HG03095 (cell line): Measurements from ENCODE around the gene AKAP9.
"Not testable (repeated sequence)": the region's sequence is repeated elsewhere in the genome, so short reads cannot be mapped to it uniquely, and the experiment has no call there.

Experiments used
- ATAC-seq: cut with Tn5 transposase; IDR thresholded peaks from one replicate; pipeline ENCODE4 v1.9.1; 2021; ENCODE audit warnings: moderate library complexity; ENCODE audit not compliant: unreplicated experiment

Gene AKAP9

DNA sequence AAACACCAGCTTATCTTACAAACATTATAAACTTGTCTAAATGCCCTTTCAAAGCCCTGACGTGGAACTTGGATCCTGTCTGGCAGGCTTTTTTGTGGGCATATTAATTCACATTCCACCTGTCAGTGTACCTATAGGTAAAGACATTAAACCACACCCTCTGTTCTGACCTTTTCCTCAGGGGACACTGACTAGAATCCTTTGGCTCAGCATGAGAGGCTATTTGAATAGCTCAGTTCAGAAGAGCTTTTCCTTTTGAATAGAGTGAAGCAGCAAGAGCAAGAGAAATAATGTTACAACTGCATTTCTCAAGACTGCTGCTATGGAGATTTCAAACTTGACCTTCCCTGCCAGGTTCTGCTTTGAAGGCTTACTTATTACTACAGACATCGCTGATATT is 116.7 kb downstream of the AKAP9 start:
- no peak for ATAC-seq

DNA sequence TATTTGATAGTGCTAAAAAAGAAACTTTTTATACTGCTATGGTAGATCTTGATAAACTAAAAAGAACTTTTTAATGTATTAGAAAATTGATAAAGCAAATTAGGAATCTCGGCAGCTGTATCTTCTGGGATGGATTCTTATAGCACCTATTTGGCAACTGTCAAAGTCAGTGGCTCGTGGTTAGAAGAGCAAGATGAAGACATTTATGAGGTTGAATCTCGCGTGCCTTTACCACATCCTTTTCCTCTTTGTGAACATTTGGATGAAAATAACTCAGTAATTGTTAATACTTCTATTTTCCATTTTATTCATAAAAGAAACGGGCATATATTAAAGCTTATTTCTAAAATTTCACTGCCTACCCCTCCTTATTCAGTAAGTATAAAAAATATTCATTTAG is 117.4 kb downstream of the AKAP9 start:
- ATAC-seq: no peak

DNA sequence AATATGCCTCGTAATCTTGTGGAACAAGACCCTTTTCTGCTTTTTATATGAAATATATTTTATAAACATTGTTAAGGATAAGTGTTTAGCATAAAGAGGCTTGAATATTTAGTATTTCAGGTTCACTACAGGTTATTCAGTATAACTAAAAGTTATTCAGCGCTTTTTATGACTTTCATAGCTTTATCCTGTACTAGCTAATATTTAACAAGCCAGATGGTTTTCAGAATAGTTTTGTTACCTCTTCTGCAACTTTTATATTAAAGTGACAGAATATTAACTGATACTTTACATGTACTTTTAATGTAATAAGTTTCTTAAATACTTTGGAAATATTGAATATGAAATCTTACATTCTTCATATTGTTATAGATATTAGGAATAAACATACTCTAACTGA is 118.2 kb downstream of the AKAP9 start:
- no peak for ATAC-seq

DNA sequence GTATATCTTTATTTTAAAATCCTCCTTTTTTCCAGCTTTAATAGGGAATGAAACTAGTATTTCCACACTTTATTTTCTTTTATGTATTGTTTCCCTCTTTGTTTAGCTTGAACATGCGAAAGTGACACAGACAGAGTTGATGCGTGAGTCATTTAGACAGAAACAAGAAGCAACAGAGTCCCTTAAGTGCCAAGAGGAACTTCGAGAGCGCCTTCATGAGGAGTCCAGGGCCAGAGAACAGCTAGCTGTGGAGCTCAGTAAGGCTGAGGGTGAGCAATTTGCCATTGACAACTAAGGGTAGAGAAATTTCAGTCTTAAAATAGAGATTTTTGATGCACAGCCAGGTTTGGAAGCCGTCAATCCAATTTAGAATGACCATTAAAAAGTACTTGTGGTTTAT is 120.5 kb downstream of the AKAP9 start:
- no peak for ATAC-seq

DNA sequence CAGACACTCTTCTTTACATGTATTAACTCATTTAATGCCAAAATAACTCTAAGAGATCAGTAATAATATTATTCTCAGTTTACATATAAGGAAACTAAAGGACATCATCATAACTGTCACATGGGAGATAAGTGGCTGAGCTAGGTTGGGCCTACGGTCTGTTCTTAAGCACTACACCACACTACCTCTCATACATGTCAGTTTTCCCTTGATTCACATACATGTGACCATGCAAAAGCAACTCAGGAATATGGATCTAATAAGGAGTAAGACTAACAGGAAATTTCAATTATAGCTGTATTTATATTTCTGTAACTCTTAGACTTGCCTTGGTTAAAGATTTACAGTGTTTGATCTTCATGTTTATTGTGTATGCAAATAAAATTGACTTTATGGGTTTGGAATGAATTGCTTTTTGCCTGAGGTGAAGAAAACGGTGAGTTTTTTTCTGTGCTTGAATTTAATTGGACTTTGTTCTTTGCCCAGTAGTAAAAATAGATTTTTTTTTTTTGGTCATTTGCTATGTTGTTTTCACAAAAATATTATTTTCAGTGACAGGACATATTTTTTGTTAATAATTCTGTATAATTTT is 123.9 kb downstream of the AKAP9 start:
- no peak for ATAC-seq

DNA sequence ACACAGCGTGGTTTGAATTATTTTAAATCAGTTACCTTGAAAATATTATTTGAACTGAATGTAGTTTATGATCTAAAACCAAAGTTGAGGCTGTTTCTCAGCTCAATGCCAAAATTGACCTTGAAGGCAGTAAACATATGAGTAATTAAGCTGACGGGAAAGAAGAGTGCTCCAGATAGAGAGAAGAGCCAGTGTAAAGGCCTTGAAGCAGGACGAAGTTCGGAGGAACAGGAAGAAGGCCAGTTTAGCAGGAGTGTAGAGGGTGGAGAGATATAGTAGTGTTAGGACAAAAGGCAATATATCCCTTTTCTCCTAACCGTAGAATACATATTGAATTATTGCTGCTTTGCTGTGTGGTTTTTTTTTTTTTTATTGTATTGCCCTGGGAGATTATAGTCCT is 130.4 kb downstream of the AKAP9 start:
- ATAC-seq: no peak

DNA sequence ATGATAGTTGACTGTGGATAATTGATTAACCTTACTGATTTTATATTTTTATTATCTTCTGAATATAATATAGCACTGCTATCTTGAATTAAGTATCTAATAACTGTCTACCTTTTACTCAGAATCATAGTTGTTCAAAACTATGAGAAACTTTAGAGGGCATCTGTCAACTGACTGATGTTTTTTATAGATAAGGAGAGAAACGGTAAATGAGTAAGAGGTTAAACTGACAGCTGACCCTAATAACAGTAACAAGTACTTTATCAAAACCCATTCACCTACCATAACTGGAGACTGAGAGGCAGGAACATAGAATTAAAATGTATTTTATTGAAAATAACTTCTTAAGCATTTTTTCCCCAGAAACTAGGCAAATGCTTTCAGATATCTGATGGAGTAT is 131.5 kb downstream of the AKAP9 start:
- ATAC-seq: no peak

DNA sequence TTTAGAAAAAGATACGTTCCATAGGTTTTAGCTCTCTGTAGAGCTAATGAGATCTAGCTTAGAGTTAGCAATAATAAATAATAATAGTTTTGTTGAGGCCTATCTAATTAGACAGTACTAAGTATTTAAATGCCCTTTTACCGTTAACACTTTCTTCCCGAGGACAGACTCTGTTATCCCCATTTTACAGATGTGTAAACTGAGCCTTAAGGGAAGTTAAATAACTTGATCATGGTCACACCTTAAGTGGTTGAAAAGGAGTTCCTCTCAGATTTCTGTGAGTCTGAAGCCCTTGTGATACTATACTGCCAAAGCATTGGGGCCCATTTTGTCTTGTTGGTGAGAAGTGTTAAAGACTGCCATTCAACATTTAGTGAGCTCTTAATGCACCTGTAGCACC is 132.0 kb downstream of the AKAP9 start:
- ATAC-seq: no peak

DNA sequence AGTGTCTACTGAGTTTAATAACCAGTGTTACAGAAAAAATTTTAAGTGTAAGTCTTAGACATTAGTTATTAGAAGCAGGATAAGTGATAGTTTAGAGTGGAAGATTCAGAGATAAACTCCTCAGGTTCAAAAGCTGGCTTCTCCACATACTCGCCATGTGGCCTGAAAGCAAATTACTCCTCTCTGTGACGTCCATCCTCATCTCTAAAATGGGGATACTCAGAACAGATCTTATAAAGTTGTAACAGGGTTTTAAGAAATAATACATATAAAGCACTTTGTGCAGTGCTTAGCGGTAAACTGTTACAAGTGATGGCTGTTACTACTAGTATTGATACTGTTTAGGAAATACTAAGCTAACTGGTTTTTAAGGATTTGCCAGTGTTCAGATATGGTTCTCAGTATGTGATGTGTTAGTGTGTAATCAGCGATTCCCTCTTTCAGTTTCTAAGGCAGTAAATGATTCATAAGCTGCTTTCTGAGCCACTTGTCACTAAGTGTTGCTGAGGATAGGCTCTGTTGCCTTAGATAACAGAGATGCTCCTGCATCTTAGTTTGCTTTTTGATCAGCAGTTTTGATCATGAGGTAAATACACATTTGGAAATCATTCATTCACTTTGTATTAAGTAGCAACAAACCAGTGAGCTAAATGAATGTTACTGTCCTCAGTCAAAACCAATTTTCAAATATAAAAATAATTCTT is 134.9 kb downstream of the AKAP9 start:
- ATAC-seq: peak; percentile 92

DNA sequence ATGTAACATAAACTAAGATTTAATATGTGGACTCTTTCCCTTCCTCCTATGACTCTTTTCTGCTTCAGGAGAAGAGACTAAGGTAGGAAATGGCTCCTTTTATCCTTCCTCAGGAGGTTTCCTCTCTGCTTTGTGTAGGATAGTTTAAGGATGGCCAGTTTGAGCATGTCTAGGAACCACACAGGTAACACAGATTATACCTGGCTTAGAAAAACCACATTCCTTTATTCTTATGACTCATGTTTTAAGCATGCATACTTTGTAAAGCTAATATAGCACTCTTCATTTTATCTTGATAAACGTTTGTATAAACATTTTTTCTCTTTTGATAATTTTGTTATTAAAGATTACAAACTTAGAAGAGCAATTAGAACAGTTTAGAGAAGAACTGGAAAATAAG is 135.8 kb downstream of the AKAP9 start:
- no peak for ATAC-seq

DNA sequence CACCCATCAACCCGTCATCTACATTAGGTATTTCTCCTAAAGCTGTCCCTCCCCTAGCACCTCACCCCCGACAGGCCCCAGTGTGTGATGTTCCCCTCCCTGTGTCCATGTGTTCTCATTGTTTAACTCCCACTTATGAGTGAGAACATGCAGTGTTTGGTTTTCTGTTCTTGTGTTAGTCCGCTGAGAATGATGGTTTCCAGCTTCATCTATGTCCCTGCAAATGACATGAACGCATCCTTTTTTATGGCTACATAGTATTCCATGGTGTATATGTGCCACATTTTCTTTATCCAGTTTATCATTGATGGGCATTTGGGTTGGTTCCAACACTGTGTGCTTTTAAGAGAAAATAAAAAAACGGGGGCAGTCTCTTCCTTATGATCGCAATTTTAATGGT is 143.3 kb downstream of the AKAP9 start:
- not testable (repeated sequence) for ATAC-seq

DNA sequence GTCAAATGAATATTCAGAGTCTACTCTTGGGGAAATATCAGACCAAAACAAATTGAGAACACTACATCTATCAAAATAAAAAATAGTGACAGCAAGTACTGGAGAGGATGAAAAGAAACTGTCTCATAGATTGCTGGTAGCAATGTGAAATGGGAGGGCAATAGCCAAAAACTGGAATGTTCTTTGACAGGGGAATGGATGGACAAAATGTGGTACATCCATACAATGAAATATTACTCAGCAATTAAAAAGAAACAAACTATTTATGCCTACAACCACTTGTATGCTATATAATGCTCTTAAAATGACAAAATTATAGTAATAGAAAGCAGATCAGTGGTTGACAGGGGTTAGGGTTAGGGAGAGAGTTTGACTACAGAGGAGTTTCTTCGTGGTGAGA is 147.6 kb downstream of the AKAP9 start:
- ATAC-seq: no peak

DNA sequence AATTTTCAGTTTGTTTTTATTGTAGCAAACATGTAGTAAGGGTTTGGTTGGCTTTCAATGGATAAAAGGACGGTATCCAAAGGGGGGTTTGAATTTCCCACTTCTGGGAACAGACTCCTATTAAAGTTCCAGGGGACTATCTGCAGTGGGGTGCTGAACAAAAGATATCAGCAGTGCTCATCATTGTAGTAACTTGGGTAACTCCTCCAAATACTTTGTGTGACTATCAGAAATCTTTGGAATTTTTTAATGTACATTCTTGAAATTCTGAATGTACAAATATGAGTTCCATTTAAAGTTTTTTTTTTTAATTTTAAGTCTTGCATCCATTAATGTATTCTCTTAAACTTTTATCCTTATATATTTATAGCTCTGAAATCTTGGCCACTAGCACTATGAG is 151.5 kb downstream of the AKAP9 start:
- no peak for ATAC-seq

DNA sequence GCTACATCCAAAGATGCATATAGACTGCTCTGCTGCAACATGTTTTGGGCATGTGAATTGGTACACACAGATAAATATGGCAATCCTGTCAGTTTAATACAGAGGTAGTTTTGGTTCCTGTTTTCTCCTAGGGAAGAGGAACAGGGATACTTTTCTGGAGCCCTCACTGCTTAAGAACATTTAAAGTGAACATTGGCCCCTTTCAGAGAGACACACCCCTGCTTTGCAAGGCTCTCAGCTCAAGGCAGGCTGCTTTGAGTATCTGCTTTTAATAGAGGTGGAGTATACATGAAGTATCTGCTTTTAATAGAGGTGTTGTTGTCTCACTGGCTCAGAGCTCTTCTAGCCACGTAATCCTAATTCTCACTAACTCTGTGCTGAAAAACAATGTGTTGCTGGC is 154.7 kb downstream of the AKAP9 start:
- no peak for ATAC-seq

DNA sequence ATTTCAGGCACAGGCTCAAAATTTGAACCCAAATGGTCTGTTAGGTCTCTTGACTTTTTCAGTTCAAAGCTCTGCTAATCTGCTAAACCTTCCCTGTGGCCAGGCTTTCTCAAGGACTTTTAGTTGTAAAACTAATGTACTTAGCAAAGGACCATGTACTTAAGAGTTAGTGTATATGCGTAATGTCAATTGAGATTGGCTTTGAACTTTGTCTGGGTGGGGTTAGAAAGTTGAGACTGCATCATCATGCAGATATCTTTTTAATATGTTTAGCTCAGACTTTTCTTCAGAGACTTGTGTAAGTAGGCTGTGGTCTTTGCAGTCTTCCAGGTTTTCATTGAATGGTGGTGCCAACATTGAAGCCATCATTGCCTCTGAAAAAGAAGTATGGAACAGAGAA is 159.9 kb downstream of the AKAP9 start:
- no peak for ATAC-seq

DNA sequence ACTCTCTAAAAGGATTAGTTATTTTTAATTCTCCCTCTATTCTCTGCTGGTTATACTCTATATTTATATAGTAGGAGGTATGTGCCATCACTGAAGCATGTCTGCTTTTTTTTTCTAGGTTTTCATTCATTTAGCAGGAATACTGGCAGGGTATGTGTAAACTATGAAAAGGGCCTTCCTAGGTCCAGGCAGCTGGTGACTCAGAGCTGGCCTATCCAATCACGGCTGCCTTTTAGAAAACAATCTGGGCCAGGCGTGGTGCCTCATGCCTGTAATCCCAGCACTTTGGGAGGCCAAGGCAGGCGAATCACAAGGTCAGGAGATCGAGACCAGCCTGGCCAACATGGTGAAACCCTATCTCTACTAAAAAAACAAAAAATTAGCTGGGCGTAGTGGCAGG is 162.2 kb downstream of the AKAP9 start:
- not testable (repeated sequence) for ATAC-seq

DNA sequence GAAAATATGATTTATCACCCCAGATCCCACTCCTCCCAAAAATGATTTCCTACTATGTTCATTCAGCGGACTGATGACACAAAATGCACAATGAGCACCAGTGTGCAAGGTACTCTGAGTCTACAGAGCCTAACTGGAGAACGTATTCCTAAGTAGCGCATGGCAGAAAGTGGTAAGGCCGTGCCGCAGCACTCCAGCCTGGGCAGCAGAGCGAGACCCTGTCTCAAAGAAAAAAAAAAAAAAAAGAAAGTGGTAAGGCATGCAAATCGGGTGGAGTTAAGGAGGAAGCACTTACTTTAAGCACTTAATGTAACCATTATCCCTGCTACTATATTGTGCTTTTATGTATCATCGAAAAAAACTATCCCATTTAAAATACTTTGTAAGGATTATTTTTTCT is 168.2 kb downstream of the AKAP9 start:
- ATAC-seq: no peak

DNA sequence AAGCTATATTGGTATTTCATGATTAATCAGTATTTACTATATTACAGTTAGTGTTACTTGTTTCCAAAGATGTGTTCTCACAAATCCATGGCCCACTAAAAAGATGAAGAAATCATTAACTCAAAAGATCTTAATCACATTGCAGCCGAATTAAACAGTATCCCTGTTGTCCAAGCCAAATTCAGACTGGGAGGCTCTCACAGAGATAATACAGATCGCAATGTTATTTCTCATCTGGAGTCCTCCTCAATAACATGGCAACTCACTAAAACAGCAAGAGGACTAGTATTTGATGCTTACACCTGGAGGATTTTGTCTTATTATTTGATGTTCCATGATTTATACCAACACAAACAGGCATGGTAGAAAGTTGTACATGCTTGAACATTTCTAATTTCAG is 170.2 kb downstream of the AKAP9 start:
- ATAC-seq: no peak

DNA sequence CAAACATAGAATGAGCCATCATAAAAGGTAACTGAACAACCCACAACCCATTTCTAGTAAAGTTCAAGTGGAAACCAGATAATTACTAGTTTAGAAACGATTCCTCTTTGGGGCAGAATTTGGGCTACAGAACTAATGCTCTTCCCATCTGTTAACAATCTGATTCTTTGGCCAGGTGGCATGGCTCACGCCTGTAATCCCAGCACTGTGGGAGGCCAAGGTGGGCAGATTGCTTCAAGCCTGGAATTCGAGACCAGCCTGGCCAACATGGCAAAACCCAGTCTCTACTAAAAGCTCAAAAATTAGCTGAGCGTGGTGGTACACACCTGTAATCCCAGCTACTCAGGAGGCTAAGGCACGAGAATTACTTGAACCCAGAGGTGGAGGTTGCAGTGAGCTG is 175.2 kb downstream of the AKAP9 start:
- ATAC-seq: no peak

DNA sequence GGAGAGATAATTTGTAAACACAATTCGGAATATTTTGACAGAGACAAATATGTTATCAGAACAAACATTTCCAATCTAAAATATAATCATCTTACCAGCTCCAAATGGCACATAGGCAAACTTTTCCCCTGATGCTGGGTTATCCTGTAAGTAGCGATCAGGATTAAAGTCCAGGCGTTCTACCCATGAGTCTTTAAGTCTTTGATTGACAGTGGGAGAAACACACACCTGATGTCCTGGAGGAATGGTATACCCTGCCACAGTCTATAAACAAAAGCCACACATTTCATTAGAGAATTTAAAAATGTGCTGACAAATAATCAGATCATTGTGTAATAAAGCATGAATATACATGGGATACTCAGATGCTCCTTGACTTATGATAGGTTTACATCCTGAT is 176.3 kb downstream of the AKAP9 start:
- ATAC-seq: no peak

DNA sequence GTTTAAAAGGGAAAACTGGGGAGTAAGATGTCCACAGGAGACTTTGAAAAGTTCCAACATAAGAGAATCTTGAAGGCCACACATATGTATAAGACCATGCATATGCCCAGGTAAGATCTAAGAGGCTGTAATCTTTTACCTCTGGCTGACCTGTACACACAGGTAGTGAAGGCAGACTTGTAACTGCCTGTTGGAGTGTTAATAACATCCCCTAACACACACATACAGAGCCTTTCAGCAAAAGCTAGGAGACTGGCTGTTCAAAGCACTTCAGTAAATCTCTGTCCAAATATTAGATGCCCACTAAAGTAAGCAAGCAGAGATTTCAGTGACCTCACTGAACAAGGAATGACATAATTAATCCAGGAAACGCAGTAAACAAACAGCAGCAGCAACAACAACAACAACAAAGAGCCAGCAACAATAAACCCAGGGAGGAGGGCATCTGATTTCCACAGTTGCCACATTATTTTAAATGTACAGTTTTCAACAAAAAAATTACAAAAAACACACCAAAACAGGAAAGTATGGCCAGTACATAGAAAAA is 178.6 kb downstream of the AKAP9 start:
- ATAC-seq: no peak

DNA sequence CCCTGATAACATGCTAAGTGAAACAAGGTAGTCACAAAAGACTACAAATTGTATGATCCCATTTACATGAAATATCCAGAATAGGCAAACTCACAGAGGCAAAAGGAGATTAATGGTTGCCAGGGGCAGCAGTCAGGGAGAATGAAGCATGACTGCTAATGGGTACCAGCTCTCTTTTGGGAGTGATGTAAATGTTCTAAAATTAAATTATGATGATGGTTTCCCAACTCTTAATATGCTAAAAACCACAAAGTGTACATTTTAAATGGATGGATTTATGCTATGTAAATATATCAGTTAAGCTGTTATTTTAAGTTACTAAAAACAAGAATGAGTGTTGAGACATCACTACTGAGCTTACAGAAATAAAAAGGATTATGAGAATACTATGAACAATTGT is 181.0 kb downstream of the AKAP9 start:
- ATAC-seq: no peak

DNA sequence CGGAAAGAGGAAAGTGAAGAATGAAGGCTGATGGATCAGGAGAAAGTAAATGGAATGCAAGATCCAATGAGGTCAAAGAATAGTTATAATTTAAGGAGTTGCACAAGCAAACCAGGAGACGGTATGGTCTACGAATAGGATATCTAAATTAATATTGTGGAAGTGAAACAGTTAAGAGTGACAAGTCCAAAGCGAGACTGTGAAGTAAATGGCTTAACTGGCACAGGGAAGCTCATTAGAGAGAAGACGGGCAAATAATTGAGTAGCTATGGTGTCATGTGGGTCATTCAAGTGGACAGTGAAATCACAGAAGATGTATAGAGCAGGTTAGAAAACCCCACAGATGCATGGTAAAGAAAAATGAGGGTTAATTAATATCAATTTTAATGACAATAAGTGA is 190.4 kb downstream of the AKAP9 start:
- no peak for ATAC-seq
